NT2/D1 (cell line): ENCODE data around the gene FOXP1.

Experiments
- YY1 ChIP-seq: IDR thresholded peaks from 2 replicates; pipeline ENCODE4 v1.6.1; 2011; ENCODE audit not compliant: insufficient read length, insufficient read depth
- ZNF274 ChIP-seq: IDR thresholded peaks from 2 replicates; pipeline ENCODE4 v1.6.1; 2011; ENCODE audit warnings: mild to moderate bottlenecking, low read depth, low read length

GRCh38 chr3:70980646-70981170 is 602.8 kb downstream of the FOXP1 start:
- no peak for TF ChIP-seq YY1
- no peak for TF ChIP-seq ZNF274
